Caki2 (cell line): ENCODE measurements around the gene ATXN7L1. TPM values are rescaled to one million over a fixed set of nuclear protein-coding genes. Genes with fewer than 3 reads are reported as not detected.
"Not testable (repeated sequence)": the region's sequence is repeated elsewhere in the genome, so short reads cannot be mapped to it uniquely, and the experiment has no call there.

Source experiments
- DNase-seq: peaks from one replicate; pipeline ENCODE4 v3.0.0-alpha.2; 2015; ENCODE audit warnings: low read depth
- in situ Hi-C: cut with HindIII; loops from 2 replicates; pipeline ENCODE4 v1.10.0; 2016; ENCODE audit warnings: low sequenced_read_pairs, low pct_unique_long_range_greater_than_20kb, mixed read lengths
- total RNA-seq: library from RNA; depleted of rRNA; stranded (reverse); fragments of >200 nt; shearing (Covaris generic); gene quantifications from 2 replicates; pipeline ENCODE4 v1.2.3, GENCODE V29; 2014; ENCODE audit warnings: low replicate concordance

The ATXN7L1 gene
- total RNA-seq, 1 experiment from 2014 or later: 1.5 TPM

DNA sequence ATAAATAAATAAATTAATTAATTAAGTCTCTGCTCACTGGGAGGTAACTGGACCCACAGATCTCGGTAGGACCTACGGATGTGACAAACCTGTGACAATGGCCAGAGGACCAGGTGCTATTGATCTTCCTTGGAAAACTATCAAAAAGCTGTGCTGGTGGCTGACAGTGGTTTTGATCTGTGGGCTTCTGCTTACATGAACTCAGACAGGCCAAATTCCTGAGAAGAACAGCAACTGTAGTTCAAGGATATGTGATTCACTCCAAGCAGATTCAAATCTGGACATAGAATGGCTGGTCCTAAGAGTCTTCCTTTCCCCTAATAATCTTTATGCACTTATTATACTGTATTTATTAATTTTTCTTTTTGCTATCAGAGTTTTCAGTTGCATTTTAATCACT, 80.0 kb downstream of the ATXN7L1 start:
- in situ Hi-C loops: no loop called here
- no peak for DNase-seq

DNA sequence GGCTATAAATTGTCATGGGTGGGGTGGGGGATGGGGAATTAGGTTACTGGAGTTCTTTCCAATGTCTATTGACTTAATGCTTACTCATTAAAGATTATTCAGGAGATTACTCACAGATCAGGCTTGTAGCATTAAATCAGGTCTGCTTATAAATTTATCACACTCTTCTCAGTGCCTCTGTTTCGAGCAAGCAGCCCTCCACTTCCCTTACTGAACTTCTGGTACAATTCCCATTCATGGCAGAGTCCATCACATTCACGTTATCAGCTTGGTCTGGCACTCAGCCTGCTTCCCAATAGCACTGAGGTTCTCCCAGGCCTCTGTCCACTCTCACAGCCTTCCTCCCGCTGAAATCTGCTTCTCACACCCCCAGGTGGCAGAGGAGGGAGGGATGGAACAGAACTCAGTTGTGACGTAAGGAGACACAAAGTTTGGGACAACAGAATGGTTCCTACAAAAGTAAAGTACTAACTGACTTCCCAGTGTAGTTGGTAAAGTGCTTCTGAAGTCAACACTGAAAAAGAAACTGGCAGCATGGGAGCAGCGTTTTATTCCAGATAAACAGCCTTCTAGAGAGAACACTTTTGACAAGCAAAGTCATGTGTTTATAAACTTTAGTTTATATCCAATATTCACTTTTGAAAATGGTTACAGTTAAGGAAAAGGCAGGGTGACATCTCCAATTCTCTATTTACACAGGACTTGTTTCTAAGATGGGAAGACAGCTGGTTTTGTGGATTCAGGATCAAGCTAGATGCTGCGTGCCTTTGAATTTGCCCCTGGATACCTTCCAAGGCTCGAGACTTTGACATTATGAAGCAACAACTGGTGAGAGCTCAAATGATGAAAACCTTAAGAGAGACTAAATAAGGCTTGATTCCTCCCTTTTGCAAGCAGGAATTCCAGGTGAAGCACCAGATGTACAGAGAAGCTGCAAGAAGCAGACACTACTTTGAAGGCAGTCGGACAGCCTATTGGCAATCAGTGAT, 81.4 kb downstream of the ATXN7L1 start:
- no peak for DNase-seq

DNA sequence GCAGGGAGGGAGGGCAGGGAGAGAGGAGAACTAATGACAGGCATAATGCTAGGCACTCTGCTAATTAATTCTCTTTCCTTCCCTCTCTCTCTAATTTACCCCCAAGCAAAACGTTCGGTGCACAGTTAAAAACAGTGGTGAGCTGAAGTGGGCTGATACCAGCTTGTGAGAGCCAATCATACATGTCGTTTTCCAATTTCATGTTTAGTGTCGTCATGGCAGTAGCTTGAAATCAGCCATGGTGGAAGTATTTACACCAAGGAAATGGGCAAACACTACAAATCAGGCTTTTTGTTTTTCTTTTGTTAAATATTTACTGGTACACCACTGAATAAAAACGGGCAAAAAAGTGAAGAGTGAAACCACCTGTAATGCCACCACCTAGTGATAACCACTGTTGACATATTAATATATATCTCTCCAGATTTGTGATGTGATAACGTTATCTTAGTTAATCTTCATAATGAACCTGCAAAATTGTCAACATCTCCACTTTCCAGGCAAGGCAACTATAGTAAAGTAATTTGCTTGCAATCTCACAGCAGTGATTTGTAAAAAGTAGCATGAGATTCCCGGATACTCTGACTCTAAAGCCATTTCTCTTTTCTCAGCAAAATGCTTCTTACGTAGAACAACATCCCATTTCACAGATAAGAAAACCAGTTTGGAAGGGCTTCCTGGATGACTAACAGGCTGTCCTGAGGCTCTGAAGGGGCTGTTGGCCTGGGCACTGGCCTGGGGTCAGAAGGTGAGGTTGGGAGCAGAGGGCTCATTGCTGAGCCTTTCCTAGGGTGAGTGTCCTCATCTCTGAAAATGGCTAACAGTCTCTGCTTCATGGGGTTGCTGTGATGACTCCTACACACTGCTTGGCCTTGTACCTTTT, 83.7 kb downstream of the ATXN7L1 start:
- no peak for DNase-seq

More for the DNA sequence above, 81.4 kb downstream of the ATXN7L1 start:
- in situ Hi-C loops: no loop called here

DNA sequence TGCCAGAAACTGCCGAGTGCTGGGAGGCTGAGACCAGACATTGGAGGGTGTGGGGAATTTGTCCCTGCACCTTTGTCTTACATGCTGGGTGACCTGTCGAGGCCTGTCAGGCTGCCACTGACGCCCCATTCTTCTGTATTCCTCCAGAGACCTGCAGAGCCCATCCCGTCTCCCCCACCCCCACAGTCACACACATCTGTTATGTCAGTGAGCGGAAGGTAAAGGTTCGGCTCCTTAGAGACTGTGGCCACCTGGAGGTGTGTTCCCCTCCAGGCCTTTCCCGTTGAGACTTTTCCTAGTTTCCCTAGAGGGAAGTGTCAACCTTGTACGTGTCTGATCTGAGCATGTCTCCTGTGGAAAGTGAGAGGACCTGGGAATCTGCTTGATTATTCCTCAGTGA, 84.5 kb downstream of the ATXN7L1 start:
- in situ Hi-C loops: no loop called here
- DNase-seq: no peak

More for the DNA sequence above, 83.7 kb downstream of the ATXN7L1 start:
- in situ Hi-C loops: no loop called here

DNA sequence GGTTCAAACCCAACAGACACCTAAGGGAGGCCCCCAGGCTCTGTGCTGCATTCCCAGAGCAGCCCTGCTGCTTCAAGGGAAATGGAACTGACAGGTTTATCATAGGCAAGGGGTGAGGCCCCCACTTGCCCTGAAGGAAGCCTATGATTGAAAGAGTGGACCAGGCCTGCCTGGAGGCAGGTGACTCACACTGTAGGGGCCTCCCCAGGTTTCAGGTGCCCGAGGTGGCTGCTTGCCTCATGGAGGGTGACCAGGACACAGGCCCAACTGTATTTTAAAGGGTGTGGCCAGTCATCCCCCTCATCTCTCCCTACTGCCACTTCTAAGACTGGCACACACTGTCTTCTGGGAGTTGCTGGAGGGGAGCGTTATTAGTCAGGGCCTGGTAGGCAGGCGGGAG, 85.4 kb downstream of the ATXN7L1 start:
- in situ Hi-C loops: no loop called here
- DNase-seq: no peak

DNA sequence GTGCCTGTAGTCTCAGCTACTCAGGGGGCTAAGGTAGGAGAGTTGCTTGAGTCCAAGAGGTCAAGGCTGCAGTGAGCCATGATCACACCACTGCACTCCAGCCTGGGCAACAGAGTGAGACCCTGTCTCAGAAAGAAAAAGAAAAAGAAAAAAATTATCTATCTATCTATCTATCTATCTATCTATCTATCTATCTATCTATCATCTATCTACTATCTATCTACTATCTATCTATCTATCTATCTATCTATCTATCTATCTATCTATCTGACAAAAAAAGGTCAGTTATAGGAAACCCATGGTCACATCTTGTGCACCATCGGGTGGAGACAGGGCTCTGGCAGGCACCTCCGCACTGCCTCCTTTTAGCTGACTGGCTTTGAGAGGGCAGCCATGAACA, 85.9 kb downstream of the ATXN7L1 start:
- DNase-seq, in situ Hi-C loops: not testable (repeated sequence)

DNA sequence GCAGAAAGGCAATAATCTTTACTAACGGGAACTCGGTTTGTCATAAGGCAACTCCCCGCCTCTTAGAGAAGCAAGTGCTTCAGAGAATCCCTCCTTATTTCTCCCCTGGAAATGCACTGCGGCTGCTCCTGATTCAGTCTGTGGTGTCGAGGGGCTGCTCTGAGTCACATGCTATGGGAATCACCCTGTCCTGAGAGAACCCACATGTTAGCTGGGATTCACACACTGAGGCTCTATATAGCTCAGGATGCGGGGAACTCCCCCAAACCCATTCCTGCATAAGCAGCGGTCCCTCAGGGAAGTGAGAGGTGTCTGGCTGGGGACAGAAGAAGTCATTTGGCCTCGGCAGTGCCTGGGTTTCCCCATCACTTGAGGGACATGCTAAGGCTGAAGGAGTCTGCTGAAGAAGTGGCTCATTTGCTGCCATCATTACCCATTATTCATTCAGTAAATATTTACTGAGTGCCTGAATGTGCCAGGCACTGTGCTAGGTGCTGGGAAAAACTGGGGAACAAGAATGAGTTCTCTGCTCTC, 87.5 kb downstream of the ATXN7L1 start:
- in situ Hi-C loops: no loop called here
- no peak for DNase-seq

DNA sequence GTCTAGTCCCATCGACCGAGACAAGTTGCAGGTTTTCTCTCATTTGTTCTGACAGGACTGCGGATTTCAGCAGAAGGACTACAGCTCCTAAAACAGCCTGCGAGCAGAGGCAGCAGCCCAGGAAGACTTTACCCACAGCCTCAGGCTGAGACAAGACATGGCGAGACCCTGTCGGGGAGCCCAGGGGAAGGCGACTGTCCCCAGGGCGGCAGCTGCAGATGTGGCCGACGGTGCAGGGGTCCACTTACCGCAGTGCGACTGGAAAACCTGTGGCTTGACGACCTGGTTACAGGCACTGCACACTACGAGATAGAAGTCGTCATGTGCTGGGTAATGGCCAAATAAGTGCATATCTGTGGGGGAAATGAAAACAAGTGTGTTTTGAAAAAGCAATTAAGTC, 88.0 kb downstream of the ATXN7L1 start:
- DNase-seq: no peak
- in situ Hi-C loops: no loop called here

DNA sequence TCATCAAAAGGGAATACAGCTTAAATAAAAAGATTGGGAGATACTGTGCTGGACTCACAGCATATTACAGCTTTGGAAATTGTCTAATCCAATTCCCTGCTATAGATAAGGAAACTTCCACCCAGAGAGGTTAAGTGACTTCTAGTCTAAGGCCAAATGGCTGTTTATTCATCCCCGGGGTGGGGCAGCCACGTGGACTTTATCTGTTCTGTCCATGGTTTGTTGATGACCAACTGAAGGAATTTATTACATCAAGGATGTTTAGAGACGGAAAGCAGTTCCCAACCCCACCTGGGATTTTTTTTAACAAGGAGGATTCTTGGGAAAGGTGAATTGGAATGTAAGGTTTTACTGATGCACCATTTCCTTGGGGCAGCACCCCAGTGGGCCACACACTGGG, 88.6 kb downstream of the ATXN7L1 start:
- in situ Hi-C loops: no loop called here
- DNase-seq: no peak

DNA sequence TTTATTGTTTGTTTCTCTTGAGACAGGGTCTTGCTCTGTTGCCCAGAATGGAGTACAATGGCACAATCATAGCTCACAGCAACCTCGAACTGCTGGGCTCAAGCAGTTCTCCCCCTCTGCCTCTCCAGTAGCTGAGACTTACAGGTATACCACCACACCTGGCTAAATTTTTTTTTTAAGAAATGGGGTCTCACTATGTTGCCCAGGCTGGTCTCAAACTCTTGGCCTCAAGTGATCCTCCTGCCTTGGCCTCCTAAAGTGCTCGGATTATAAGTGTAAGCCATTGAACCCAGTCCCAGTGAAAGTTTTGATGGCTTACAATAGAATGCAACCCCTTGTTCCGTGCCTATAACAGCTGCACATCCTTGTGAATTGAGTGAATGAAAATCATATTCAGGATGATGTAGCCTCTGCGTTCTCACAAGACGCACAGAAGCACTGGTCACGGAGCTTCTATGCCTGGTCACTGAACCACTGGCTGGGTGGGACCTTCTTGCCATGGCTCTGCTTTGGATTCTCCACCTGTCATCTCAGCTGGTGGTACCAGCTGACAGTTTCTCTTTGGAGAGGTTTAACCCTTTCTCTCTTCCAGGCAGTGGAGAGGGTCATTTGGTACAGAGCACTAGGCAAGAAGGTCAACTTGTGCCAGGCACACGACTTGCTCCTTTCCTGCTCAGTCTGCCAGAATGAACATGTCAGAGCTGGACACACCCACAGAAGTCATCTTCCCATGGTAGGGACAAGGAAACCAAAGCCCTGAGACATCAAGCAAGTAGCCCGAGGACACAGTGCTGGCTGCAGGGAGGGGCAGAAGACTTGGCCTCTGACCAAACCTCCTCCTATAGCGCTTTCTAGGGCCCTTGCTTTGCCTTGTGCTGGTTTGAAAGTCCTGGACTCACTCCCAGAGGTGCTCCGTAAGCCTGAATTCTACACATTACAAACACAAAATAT, 89.6 kb downstream of the ATXN7L1 start:
- DNase-seq: no peak
- in situ Hi-C loops: no loop called here

DNA sequence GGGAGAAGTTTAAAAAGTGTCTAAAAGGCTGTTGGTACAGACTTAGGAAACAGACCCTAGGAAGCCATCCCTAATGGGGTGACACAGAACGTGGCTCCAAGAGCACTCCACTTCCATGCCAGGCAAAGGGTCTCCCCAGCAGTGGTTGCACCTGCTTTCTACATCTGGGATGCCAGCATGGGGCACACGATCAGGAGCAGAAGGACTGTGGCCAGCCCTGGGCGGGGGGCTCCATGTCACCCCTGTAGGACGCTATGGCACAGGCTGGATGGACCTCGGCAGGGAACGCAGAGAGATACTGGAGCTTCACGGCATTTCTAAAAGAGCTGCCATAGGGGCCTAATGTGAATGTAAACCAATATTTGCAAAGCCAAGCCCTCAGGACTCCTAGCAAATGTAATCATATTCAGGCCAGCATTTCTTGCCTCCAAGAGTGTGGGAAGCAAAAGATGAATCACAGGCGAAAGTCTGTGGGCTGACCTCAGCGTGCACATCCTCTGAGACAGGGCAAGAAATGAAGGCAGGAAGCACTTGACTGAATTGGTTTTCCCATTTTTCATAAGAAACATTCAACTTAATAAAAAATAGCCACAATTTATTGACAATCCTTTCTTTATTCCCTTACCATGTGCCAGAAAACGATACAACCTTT, 93.9 kb downstream of the ATXN7L1 start:
- no peak for DNase-seq
- in situ Hi-C loops: no loop called here

DNA sequence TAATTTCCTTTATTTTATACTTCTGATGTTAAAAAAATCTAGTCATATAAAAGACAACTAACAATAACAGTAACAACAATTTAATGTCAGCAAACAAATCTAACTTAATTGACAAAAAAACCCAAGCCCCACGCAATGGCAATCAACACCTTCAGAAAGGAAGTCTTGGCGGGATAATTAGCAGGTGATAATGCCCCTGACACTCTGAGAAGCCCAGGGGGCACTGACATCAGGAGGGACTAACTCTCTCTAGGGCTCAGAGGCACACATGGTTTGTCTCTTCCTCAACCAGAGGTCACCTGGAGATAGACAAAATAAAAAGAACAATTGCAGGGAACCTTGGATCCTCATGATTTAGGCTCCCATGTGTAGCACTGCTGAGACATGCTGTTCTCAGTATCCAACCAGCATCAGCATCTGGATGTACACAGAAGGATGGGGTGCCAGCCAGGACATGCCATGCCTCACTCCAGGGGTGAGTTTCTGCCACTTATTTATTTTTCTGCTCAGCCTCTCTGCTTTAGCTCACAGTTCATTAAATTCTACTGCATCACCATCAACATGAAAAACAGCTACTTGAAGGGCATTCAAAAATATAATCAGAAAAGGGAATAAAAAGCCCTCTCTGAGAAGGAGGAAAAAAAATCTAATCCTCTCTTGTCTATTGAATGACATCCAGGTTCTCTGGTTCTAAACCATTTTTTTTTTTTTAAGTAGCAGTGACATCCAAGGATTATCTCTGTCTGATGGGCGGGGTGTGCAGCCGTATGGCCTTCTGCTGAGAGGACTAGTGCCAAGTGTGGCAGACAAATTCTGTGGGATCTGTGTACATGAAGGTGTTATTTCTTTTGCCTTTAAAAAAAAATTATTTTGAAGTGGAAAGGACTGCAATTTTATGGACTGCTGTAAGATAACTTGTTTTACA, 96.3 kb downstream of the ATXN7L1 start:
- no peak for DNase-seq
- in situ Hi-C loops: no loop called here

DNA sequence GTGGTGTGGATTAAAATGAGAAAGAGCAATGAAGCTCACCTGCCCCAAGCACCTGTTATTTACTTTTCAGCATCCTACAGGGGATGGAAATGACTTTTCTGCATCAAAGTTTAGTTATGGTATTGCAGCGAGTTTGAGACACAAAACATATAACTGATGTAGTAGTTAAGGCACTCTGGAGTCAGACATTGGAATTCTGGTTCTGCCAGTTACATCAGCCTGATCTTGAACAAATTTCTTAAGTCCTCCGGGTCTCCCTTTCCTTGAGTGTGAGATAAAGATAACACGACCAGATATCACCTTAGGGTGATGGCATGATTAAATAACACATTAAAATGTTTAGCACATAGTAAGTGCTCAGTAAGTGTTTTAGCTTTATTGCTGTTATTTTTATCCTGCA, 97.4 kb downstream of the ATXN7L1 start:
- in situ Hi-C loops: no loop called here
- no peak for DNase-seq

DNA sequence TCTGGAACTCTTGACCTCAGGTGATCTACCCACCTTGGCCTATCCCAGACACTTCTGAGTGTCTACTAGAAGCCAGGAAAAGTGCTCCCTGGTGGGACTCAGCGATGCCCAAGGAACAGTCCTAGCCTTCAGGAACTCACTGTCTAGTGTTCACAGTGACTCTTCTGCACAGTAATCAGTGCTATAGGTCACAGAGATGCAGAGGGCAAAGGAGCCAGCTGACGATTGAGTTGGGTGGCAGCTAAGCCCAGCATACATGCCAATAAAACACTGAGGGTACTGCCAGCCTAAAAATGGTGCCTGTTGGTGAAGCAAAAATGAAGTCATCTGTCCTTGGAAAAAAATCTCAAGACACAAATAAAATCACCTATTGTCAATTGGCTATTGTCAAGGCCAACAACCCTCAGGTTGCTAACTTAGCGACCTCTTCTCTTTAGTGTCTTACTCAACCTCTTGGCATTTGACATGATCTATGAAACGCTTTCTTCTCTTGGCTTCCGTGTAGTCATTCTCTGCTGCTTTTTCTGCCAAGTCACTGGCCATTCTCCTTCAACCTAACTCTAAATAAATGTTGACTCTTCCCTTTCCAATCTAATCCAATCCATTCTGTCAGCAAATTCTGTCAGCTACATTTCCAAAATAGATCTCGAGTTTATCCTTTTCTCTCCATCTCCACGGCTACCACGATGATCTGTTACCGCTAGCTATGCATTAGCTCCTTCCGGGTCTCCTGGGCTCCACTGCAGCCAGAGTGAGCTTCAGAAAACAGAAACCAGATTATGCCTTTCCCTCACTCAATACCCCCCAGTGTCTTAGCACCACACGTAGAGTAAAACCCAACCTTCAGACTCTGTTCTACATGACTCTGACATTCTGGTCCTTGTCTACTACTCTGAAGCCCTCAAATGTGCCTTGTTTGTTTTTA, 99.2 kb downstream of the ATXN7L1 start:
- in situ Hi-C loops: no loop called here
- peak; percentile 71 for DNase-seq

DNA sequence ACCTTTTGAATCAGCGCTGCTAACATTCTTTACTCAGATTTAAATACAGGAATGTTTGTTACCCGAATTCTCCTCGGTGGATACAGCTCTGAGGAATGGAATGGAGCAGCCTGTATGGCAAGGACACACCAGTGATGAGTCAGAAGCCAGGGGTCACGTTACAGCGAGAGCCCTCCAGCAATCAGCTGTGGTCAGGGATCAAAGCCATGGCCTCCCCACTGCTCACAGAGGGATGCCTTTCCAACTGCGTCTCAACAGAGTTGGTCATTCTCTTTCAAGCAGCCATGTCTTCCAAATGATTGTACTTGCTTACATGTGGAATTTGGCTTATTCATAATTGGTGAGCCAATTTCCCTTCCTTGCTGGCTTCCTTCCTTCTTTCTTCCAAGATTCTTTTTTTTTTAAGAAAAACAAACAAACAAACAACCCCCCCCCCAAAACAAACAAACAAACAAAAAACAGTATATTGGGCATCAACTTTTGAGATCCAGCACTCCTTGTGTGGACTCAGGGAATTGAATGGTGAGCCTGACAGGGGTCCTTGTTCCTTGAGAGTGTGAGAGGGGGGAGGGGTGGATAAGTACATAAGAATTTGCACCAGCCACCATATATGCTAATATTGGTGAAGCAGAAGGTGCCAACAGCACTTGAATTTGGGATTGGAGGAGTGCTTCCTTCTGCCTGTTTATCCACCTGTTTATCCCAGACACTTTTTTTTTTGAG, 100.2 kb downstream of the ATXN7L1 start:
- peak; percentile 82 for DNase-seq
- in situ Hi-C loops: no loop called here
